ENCODE measurements around the gene NR1H3. TPM values are rescaled to one million over a fixed set of nuclear protein-coding genes. Genes with fewer than 3 reads are reported as not detected.
A peak's percentile ranks its signal among the peaks of the same experiment; 100 is the strongest.

NR1H3 gene
- total RNA-seq, 1 donor from 2014 or later, result 14.2 TPM

DNA sequence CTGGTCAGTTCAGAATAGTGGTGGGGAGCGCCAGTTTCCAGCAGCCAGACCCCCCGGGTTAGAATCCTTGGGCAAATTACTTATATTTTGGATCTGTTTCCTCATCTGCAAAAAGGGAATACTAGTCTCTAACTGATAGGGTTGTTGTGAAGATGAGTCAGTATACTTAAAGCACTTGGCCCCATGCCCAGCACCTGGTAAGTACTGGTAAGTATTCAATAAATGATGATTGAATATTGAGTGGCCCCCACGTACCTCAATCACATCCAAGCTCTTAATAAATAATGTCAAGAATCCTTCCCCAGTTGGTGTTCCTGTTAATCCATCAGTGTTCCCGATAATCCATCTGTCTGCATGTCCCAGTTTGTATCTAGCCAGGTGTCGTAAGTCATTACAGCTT is 21.3 kb upstream of the NR1H3 start:
- Mint-ChIP-seq H3K27me3 (no peaks in the 10 kb centered on the region), H3K36me3 (peaks cover 26% of the 10 kb centered on the region), H3K9me3 (no peaks in the 10 kb centered on the region), H3K4me3 (no peak overlapping the region), H3K4me1 (ENCODE audit: unreplicated experiment) (peaks cover 11% of the 10 kb centered on the region), H3K27ac (no peak overlapping the region)
- TF ChIP-seq, protein P1, sequence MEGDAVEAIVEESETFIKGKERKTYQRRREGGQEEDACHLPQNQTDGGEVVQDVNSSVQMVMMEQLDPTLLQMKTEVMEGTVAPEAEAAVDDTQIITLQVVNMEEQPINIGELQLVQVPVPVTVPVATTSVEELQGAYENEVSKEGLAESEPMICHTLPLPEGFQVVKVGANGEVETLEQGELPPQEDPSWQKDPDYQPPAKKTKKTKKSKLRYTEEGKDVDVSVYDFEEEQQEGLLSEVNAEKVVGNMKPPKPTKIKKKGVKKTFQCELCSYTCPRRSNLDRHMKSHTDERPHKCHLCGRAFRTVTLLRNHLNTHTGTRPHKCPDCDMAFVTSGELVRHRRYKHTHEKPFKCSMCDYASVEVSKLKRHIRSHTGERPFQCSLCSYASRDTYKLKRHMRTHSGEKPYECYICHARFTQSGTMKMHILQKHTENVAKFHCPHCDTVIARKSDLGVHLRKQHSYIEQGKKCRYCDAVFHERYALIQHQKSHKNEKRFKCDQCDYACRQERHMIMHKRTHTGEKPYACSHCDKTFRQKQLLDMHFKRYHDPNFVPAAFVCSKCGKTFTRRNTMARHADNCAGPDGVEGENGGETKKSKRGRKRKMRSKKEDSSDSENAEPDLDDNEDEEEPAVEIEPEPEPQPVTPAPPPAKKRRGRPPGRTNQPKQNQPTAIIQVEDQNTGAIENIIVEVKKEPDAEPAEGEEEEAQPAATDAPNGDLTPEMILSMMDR (conservative IDR thresholded peaks at IDR 0.05), result no peak
- DNase-seq (ENCODE audit: extremely low spot score, unreplicated experiment), result no peak

DNA sequence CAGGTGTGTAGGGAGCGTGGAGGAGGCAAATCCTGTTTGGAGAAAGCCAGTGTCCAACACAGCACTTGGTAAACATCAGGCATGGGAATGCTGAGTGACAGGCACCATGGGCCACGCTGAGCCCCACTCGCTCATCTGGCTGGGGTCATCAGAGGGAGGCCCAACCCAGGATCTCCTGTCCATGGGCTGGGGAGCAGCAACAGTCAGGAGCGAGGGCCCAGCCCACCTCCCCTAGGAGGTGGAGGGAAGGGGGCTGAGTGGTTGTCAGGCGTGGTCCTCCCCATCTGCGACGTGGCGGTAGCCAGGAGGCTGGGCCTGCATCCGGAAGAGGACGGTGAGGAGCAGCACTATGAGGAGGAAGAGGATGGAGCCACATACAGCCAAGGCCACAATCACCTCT is 17.9 kb upstream of the NR1H3 start:
- Mint-ChIP-seq H3K9me3 (no peaks in the 10 kb centered on the region), H3K36me3 (peaks cover 36% of the 10 kb centered on the region), H3K27ac (no peak overlapping the region), H3K4me3 (no peak overlapping the region), H3K27me3 (no peaks in the 10 kb centered on the region), H3K4me1 (ENCODE audit: unreplicated experiment) (peaks cover 8% of the 10 kb centered on the region)
- DNase-seq (ENCODE audit: extremely low spot score, unreplicated experiment), result no peak
- TF ChIP-seq, protein P1 (conservative IDR thresholded peaks at IDR 0.05), result no peak

DNA sequence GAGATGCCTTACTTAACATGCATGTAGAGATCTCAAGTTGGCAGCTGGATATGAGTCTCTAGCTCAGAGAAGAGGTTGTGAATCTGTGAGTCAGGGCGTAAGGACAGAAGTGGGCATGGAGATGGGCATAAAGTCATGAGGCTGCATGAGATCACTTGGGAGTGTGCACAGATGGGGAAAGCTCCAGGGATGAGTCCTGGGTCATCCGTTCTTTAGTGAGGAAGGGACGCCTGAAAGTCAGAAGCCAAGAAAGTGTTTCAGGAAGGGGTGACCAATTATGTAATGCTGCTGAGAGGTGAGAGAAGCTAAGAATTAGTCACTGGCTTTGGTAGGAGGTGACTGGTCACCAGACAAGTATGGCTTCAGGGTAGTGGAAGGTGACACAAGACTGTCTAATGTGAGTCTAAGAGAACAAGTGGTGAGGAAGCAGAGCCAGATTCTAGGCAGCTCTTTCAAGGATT is 15.9 kb upstream of the NR1H3 start:
- Mint-ChIP-seq H3K27ac (no peak overlapping the region), H3K27me3 (no peaks in the 10 kb centered on the region), H3K36me3 (peaks cover 29% of the 10 kb centered on the region), H3K9me3 (no peaks in the 10 kb centered on the region), H3K4me3 (no peak overlapping the region), H3K4me1 (ENCODE audit: unreplicated experiment) (peaks cover 2% of the 10 kb centered on the region)
- DNase-seq (ENCODE audit: extremely low spot score, unreplicated experiment), result no peak
- TF ChIP-seq, protein P1 (conservative IDR thresholded peaks at IDR 0.05), result no peak

DNA sequence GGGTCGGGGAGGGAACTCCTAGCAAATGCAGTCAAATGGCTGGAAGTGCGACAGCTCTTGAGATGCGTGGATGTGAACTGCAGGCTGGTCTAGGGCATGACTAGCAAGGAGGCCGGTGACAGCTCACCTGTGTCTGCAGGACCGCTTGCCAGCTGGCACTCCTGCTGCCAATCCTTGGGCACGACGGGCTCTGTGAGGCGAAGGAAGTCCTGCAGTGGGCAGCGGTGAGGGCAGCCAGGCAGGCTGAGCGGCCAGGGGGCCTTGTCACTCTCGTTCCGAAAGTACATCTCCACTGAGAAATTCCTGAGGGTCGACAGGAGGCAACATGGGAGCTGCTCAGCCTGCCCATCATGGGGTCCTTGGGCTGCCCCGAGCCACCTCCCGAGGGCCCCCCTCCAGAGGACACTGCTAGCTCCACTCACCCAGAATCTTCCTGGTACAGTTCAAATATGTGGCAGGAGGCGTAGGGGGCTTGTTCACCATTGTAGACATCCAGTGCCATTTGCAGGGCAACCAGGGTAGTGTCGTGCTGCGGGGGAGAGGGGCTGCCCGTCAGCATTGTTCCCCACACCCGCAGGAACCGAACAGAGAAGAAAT is 15.1 kb upstream of the NR1H3 start:
- no peaks in the 10 kb centered on the region for H3K27me3 Mint-ChIP-seq
- no peaks in the 10 kb centered on the region for H3K9me3 Mint-ChIP-seq
- DNase-seq (ENCODE audit: extremely low spot score, unreplicated experiment), result no peak
- H3K4me1 Mint-ChIP-seq (ENCODE audit: unreplicated experiment), result no peaks in the 10 kb centered on the region
- H3K36me3 Mint-ChIP-seq, result peaks cover 25% of the 10 kb centered on the region
- TF ChIP-seq, protein P1 (conservative IDR thresholded peaks at IDR 0.05), result no peak
- H3K27ac Mint-ChIP-seq, result no peak overlapping the region
- H3K4me3 Mint-ChIP-seq, result no peak overlapping the region

DNA sequence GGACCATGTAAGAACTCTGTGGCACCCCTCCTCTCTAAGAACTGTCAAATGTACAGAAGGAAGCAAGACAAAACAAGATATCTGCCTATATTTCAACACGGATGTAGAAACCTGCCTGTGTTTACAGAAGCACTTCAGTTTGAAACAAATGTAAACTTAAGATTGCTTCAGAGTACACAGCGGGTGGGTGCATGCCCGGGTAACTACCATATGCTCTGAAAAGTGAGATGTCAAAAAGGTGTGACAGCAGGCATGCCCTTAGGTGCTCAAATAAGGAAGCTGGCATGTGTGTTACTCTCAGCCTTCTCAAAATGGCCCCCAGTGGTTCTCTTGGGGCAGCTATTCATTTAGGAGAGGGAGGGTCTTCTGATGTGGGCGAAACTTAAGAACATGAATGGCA is 14.3 kb upstream of the NR1H3 start:
- Mint-ChIP-seq H3K4me3 (no peak overlapping the region), H3K27me3 (no peaks in the 10 kb centered on the region), H3K27ac (peak overlapping the region; percentile 61)

More for the DNA sequence above, 14.3 kb upstream of the NR1H3 start:
- DNase-seq (ENCODE audit: extremely low spot score, unreplicated experiment), result no peak
- H3K9me3 Mint-ChIP-seq, result no peaks in the 10 kb centered on the region
- peaks cover 21% of the 10 kb centered on the region for H3K36me3 Mint-ChIP-seq
- peaks cover 6% of the 10 kb centered on the region for H3K4me1 Mint-ChIP-seq (ENCODE audit: unreplicated experiment)
- TF ChIP-seq, protein P1 (conservative IDR thresholded peaks at IDR 0.05), result no peak

All from type B pancreatic cell (in vitro differentiated cells).